ENCODE results near the gene SPTLC3. TPM values are rescaled to one million over a fixed set of nuclear protein-coding genes. Genes with fewer than 3 reads are reported as not detected.

Gene SPTLC3
- total RNA-seq, 1 experiment from 2014 or later = 0.03 TPM

DNA sequence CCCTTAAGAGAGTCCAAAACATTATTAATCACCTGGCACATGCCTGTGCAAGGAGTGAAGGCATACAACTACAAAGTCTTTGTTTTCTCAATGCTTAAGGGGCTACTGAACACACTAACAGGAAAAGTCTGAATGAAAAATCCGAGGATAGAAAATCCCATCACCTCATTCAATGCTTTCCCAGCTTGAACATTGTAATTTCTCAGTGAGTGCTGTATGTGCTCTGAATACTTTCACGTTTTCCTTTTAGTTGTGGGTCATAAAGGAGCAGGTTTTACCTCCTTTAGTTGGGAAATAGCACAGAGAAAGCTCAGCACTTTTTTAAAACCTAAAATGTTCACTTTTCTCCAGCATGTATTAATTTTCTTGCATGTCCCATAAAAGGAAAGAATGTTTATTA, 45.9 kb upstream of the SPTLC3 start:
- H3K36me3 ChIP-seq (ENCODE audit: control insufficient read depth, insufficient read depth, low read length) = no peaks in the 10 kb centered on the region
- no peak for DNase-seq (ENCODE audit: low read depth, low spot score)
- H3K4me3 ChIP-seq (ENCODE audit: low read depth in 2 of 2, low read length in 2 of 2) = no peak overlapping the region
- H3K27ac ChIP-seq (ENCODE audit: low read length) = no peak overlapping the region
- ChIA-PET CTCF (no interaction called here), POLR2A (no interaction called here)
- no peaks in the 10 kb centered on the region for H3K9me3 ChIP-seq (ENCODE audit: control insufficient read depth, insufficient read depth, low read depth, low read length)
- H3K4me1 ChIP-seq (ENCODE audit: control insufficient read depth, insufficient read depth, low read length) = no peaks in the 10 kb centered on the region
- ATAC-seq = no peak
- intact Hi-C loops (cut with micrococcal nuclease; ENCODE audit: unreplicated experiment) (no loop called here), in situ Hi-C loops (cut with HindIII; ENCODE audit: low pct_unique_long_range_greater_than_20kb, low sequenced_read_pairs) (no loop called here)
- no peak for TF ChIP-seq SIN3A (IDR thresholded peaks at IDR 0.05; ENCODE audit: borderline replicate concordance, insufficient read depth, low read depth, low read length)
- TF ChIP-seq, protein P1, sequence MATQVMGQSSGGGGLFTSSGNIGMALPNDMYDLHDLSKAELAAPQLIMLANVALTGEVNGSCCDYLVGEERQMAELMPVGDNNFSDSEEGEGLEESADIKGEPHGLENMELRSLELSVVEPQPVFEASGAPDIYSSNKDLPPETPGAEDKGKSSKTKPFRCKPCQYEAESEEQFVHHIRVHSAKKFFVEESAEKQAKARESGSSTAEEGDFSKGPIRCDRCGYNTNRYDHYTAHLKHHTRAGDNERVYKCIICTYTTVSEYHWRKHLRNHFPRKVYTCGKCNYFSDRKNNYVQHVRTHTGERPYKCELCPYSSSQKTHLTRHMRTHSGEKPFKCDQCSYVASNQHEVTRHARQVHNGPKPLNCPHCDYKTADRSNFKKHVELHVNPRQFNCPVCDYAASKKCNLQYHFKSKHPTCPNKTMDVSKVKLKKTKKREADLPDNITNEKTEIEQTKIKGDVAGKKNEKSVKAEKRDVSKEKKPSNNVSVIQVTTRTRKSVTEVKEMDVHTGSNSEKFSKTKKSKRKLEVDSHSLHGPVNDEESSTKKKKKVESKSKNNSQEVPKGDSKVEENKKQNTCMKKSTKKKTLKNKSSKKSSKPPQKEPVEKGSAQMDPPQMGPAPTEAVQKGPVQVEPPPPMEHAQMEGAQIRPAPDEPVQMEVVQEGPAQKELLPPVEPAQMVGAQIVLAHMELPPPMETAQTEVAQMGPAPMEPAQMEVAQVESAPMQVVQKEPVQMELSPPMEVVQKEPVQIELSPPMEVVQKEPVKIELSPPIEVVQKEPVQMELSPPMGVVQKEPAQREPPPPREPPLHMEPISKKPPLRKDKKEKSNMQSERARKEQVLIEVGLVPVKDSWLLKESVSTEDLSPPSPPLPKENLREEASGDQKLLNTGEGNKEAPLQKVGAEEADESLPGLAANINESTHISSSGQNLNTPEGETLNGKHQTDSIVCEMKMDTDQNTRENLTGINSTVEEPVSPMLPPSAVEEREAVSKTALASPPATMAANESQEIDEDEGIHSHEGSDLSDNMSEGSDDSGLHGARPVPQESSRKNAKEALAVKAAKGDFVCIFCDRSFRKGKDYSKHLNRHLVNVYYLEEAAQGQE (IDR thresholded peaks at IDR 0.05; ENCODE audit: insufficient read depth in 1 of 2, low read depth in 2 of 2, low read length in 1 of 2) = no peak
- TF ChIP-seq, protein P2, sequence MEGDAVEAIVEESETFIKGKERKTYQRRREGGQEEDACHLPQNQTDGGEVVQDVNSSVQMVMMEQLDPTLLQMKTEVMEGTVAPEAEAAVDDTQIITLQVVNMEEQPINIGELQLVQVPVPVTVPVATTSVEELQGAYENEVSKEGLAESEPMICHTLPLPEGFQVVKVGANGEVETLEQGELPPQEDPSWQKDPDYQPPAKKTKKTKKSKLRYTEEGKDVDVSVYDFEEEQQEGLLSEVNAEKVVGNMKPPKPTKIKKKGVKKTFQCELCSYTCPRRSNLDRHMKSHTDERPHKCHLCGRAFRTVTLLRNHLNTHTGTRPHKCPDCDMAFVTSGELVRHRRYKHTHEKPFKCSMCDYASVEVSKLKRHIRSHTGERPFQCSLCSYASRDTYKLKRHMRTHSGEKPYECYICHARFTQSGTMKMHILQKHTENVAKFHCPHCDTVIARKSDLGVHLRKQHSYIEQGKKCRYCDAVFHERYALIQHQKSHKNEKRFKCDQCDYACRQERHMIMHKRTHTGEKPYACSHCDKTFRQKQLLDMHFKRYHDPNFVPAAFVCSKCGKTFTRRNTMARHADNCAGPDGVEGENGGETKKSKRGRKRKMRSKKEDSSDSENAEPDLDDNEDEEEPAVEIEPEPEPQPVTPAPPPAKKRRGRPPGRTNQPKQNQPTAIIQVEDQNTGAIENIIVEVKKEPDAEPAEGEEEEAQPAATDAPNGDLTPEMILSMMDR (IDR thresholded peaks at IDR 0.05) = no peak
- no peak for TF ChIP-seq POLR2AphosphoS5 (IDR thresholded peaks at IDR 0.05; ENCODE audit: low read depth, low read length)
- no peak for TF ChIP-seq TCF7L2 (IDR thresholded peaks at IDR 0.05; ENCODE audit: low read depth, low read length)
- no TSS peak for BruUV-seq (replicated peaks)
- H3K27me3 ChIP-seq (ENCODE audit: control insufficient read depth, insufficient read depth, low read length) = no peaks in the 10 kb centered on the region

DNA sequence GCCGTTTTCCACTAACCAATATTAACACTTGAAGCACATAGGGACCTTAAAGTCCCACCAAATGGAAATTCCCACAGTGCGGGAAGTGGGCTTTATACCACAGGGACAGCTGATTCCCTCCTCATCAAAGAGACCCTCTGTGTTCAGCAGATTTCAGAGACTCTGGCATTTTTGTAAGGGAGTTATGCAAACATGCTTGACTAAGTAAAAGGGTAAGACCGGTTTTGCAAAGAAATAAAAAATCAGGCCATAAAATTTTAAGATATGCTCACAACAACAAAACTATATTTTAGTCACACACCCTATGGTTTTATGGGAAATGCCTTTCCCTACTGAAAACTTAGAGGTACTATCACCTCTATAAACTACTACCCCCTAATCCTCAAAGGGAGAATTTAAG, 45.4 kb upstream of the SPTLC3 start:
- BruUV-seq (replicated peaks) = no TSS peak
- H3K36me3 ChIP-seq (ENCODE audit: control insufficient read depth, insufficient read depth, low read length) = no peaks in the 10 kb centered on the region
- H3K27ac ChIP-seq (ENCODE audit: low read length) = no peak overlapping the region
- H3K27me3 ChIP-seq (ENCODE audit: control insufficient read depth, insufficient read depth, low read length) = no peaks in the 10 kb centered on the region
- TF ChIP-seq SIN3A (IDR thresholded peaks at IDR 0.05; ENCODE audit: borderline replicate concordance, insufficient read depth, low read depth, low read length) = no peak
- TF ChIP-seq POLR2AphosphoS5 (IDR thresholded peaks at IDR 0.05; ENCODE audit: low read depth, low read length) = no peak
- no peak for TF ChIP-seq TCF7L2 (IDR thresholded peaks at IDR 0.05; ENCODE audit: low read depth, low read length)
- TF ChIP-seq, protein P2 (IDR thresholded peaks at IDR 0.05) = no peak
- TF ChIP-seq, protein P1 (IDR thresholded peaks at IDR 0.05; ENCODE audit: insufficient read depth in 1 of 2, low read depth in 2 of 2, low read length in 1 of 2) = no peak
- no peak overlapping the region for H3K4me3 ChIP-seq (ENCODE audit: low read depth in 2 of 2, low read length in 2 of 2)
- ChIA-PET CTCF (no interaction called here), POLR2A (no interaction called here)
- DNase-seq (ENCODE audit: low read depth, low spot score) (no peak), ATAC-seq (no peak)
- H3K9me3 ChIP-seq (ENCODE audit: control insufficient read depth, insufficient read depth, low read depth, low read length) = no peaks in the 10 kb centered on the region
- H3K4me1 ChIP-seq (ENCODE audit: control insufficient read depth, insufficient read depth, low read length) = no peaks in the 10 kb centered on the region
- intact Hi-C loops (cut with micrococcal nuclease; ENCODE audit: unreplicated experiment) = no loop called here
- in situ Hi-C loops (cut with HindIII; ENCODE audit: low pct_unique_long_range_greater_than_20kb, low sequenced_read_pairs) = no loop called here
